WTC11 (cell line): ENCODE data around the gene LRMDA. TPM values are rescaled to one million over a fixed set of nuclear protein-coding genes. Genes with fewer than 3 reads are reported as not detected.

ENCODE experiments used
- ATAC-seq: fragments of 200-7000 bp; cut with Tn5 transposase; 2 replicates; pipeline ENCODE4 v1.10.0; 2021; ENCODE audit warnings: mild to moderate bottlenecking, moderate library complexity
- CTCF ChIA-PET: fragments of 300-600 bp; sonication (Branson Sonifier 250); formaldehyde crosslinking; loops from one replicate; lab custom pipeline; 2021; ENCODE audit warnings: antibody characterized with exemption; lab: Charles Lee
- POLR2A ChIA-PET: fragments of 350-600 bp; sonication (Branson Sonifier 250); formaldehyde crosslinking; loops from one replicate; lab custom pipeline; 2021; ENCODE audit warnings: antibody characterized with exemption; lab: Charles Lee
- DNase-seq: peaks from one replicate; pipeline ENCODE4 v3.0.0; 2021; ENCODE audit warnings: low spot score
- H3K27ac Mint-ChIP-seq: 2 replicates; pipeline ENCODE4 v1.8.0; 2021; ENCODE audit warnings: mixed read lengths
- H3K27me3 Mint-ChIP-seq: 2 replicates; pipeline ENCODE4 v1.8.0; 2021; ENCODE audit warnings: low read depth, mild to moderate bottlenecking, moderate library complexity, mixed read lengths
- H3K36me3 Mint-ChIP-seq: 2 replicates; pipeline ENCODE4 v1.8.0; 2021; ENCODE audit warnings: mixed read lengths
- H3K4me1 Mint-ChIP-seq: 2 replicates; pipeline ENCODE4 v1.8.0; 2022; ENCODE audit warnings: mixed read lengths
- H3K4me3 Mint-ChIP-seq: 2 replicates; pipeline ENCODE4 v1.8.0; 2021; ENCODE audit warnings: mild to moderate bottlenecking, moderate library complexity, mixed read lengths
- H3K9me3 Mint-ChIP-seq: 2 replicates; pipeline ENCODE4 v1.8.0; 2021; ENCODE audit warnings: mixed read lengths
- ATF3 ChIP-seq: sonication (generic); formaldehyde crosslinking; conservative IDR thresholded peaks from 2 replicates; pipeline ENCODE4 v1.8.1; 2022; ENCODE audit warnings: mild to moderate bottlenecking, missing genetic modification reagents
- E2F1 ChIP-seq: sonication (generic); formaldehyde crosslinking; IDR thresholded peaks from 2 replicates; pipeline ENCODE4 v1.8.0; 2022; ENCODE audit warnings: mild to moderate bottlenecking, missing genetic modification reagents
- E2F4 ChIP-seq: sonication (generic); formaldehyde crosslinking; IDR thresholded peaks from 2 replicates; pipeline ENCODE4 v1.8.1; 2022; ENCODE audit warnings: low read depth, mild to moderate bottlenecking, moderate library complexity, missing genetic modification reagents, borderline replicate concordance
- ELF4 ChIP-seq: sonication (generic); formaldehyde crosslinking; IDR thresholded peaks from 2 replicates; pipeline ENCODE4 v1.8.1; 2022; ENCODE audit warnings: low read depth, mild to moderate bottlenecking, moderate library complexity, missing genetic modification reagents
- ESRRA ChIP-seq: sonication (generic); formaldehyde crosslinking; IDR thresholded peaks from 2 replicates; pipeline ENCODE4 v1.8.1; 2022; ENCODE audit warnings: mild to moderate bottlenecking, missing genetic modification reagents, borderline replicate concordance
- FOXJ3 ChIP-seq: sonication (generic); formaldehyde crosslinking; IDR thresholded peaks from 2 replicates; pipeline ENCODE4 v1.9.0; 2021; ENCODE audit warnings: missing genetic modification reagents, mild to moderate bottlenecking, borderline replicate concordance
- HMGXB4 ChIP-seq: sonication (generic); formaldehyde crosslinking; IDR thresholded peaks from 2 replicates; pipeline ENCODE4 v1.8.1; 2023; ENCODE audit warnings: mild to moderate bottlenecking, moderate library complexity, missing genetic modification reagents
- MYBL2 ChIP-seq: sonication (generic); formaldehyde crosslinking; IDR thresholded peaks from 2 replicates; pipeline ENCODE4 v1.8.1; 2023; ENCODE audit warnings: mild to moderate bottlenecking, moderate library complexity, missing genetic modification reagents
- SMAD3 ChIP-seq: sonication (generic); formaldehyde crosslinking; IDR thresholded peaks from 2 replicates; pipeline ENCODE4 v1.8.0; 2022; ENCODE audit warnings: missing genetic modification reagents, mild to moderate bottlenecking, borderline replicate concordance
- USF1 ChIP-seq: sonication (generic); formaldehyde crosslinking; IDR thresholded peaks from 2 replicates; pipeline ENCODE4 v1.8.0; 2022; ENCODE audit warnings: mild to moderate bottlenecking, missing genetic modification reagents
- ZNF281 ChIP-seq: sonication (generic); formaldehyde crosslinking; IDR thresholded peaks from 2 replicates; pipeline ENCODE4 v1.8.0; 2023; ENCODE audit warnings: mild to moderate bottlenecking, missing genetic modification reagents
- ZNF317 ChIP-seq: sonication (generic); formaldehyde crosslinking; IDR thresholded peaks from 2 replicates; pipeline ENCODE4 v1.8.1; 2023; ENCODE audit warnings: low read depth, mild to moderate bottlenecking, moderate library complexity, missing genetic modification reagents, borderline replicate concordance
- ZNF423 ChIP-seq: fragments of 250-450 bp; sonication (Bioruptor Pico); IDR thresholded peaks from 2 replicates; pipeline ENCODE4 v2.1.2; 2022; ENCODE audit warnings: mild to moderate bottlenecking, moderate library complexity
- ZNF532 ChIP-seq: fragments of 250-450 bp; sonication (Bioruptor Pico); IDR thresholded peaks from 2 replicates; pipeline ENCODE4 v1.9.0; 2021; ENCODE audit warnings: mild to moderate bottlenecking, borderline replicate concordance
- total RNA-seq: library from RNA; stranded (reverse); gene quantifications from 3 replicates; pipeline ENCODE4 v1.2.3, GENCODE V29; 2021
- TF ChIP-seq, protein P1 (sequence below): sonication (generic); formaldehyde crosslinking; IDR thresholded peaks from 2 replicates; pipeline ENCODE4 v1.8.1; 2022; ENCODE audit warnings: missing genetic modification reagents, borderline replicate concordance
- TF ChIP-seq, protein P2 (sequence below): fragments of 250-450 bp; sonication (Bioruptor Pico); IDR thresholded peaks from 2 replicates; pipeline ENCODE4 v1.8.0; 2021; ENCODE audit warnings: mild to moderate bottlenecking

The LRMDA gene
- total RNA-seq, 1 experiment from 2014 or later, result 0.92 TPM

- TF ChIP-seq E2F1 (CRISPR knock-in tag), result no peak
- TF ChIP-seq FOXJ3 (CRISPR knock-in tag), result no peak
- TF ChIP-seq ZNF532 (CRISPR knock-in tag), result no peak
- no peak for TF ChIP-seq ZNF317 (CRISPR knock-in tag)
- TF ChIP-seq E2F4 (CRISPR knock-in tag), result no peak
- TF ChIP-seq USF1, result no peak
- no peak for TF ChIP-seq SMAD3
- no peak for TF ChIP-seq MYBL2 (CRISPR knock-in tag)
- no peak for TF ChIP-seq HMGXB4 (CRISPR knock-in tag)
- no peak for TF ChIP-seq ZNF281 (CRISPR knock-in tag)
- TF ChIP-seq ATF3 (CRISPR knock-in tag), result no peak
- TF ChIP-seq, protein P1, sequence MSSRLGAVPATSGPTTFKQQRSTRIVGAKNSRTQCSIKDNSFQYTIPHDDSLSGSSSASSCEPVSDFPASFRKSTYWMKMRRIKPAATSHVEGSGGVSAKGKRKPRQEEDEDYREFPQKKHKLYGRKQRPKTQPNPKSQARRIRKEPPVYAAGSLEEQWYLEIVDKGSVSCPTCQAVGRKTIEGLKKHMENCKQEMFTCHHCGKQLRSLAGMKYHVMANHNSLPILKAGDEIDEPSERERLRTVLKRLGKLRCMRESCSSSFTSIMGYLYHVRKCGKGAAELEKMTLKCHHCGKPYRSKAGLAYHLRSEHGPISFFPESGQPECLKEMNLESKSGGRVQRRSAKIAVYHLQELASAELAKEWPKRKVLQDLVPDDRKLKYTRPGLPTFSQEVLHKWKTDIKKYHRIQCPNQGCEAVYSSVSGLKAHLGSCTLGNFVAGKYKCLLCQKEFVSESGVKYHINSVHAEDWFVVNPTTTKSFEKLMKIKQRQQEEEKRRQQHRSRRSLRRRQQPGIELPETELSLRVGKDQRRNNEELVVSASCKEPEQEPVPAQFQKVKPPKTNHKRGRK (CRISPR knock-in tag), result no peak
- no peak for TF ChIP-seq ESRRA
- TF ChIP-seq ELF4, result no peak
- no peak for TF ChIP-seq ZNF423 (CRISPR knock-in tag)
- TF ChIP-seq, protein P2, sequence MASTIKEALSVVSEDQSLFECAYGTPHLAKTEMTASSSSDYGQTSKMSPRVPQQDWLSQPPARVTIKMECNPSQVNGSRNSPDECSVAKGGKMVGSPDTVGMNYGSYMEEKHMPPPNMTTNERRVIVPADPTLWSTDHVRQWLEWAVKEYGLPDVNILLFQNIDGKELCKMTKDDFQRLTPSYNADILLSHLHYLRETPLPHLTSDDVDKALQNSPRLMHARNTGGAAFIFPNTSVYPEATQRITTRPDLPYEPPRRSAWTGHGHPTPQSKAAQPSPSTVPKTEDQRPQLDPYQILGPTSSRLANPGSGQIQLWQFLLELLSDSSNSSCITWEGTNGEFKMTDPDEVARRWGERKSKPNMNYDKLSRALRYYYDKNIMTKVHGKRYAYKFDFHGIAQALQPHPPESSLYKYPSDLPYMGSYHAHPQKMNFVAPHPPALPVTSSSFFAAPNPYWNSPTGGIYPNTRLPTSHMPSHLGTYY (CRISPR knock-in tag), result no peak
- ChIA-PET CTCF (no interaction called here), POLR2A (no interaction called here)
- H3K27me3 Mint-ChIP-seq, result no peaks in the 10 kb centered on the region
- H3K36me3 Mint-ChIP-seq, result no peaks in the 10 kb centered on the region
- peaks cover 6% of the 10 kb centered on the region; the same call in 1 of the 2 replicates for H3K9me3 Mint-ChIP-seq
- no peaks in the 10 kb centered on the region for H3K4me1 Mint-ChIP-seq
- ATAC-seq, result no peak
- H3K27ac Mint-ChIP-seq, result no peak overlapping the region
- H3K4me3 Mint-ChIP-seq, result no peak overlapping the region
- DNase-seq, result no peak
Measured at GRCh38 chr10:75887369-75887768, 455.9 kb downstream of the LRMDA start.
